ENCODE data around the gene LITAF.

DNA sequence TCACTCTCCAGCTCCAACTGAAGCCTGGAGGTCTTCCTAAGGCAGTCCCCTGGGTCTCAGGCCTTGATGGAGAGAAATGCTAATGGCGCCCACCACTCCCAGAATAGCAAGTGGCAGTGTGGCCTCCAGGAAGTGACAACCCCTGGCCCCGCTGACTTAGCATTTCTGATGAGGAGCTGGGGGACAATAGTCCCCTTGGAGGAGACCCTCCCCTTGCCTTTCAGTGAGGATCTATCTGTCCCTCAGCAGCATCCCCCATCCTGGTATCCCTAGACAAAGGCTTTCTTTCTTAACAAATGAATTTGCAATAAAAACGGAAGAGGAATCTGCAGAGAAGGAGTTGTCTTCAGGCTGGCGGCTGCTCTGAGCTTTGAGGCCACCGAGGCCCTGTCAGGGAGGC, 68.8 kb downstream of the LITAF start:
- TF ChIP-seq YY1 (IDR thresholded peaks at IDR 0.05; ENCODE audit: insufficient read depth, insufficient read length) (no peak), ZNF274 (IDR thresholded peaks at IDR 0.05; ENCODE audit: low read depth, low read length) (no peak), SUZ12 (IDR thresholded peaks at IDR 0.05; ENCODE audit: extremely low read depth, insufficient read depth, insufficient read length) (no peak)
